Measurements from ENCODE around the gene TRAPPC2B.
"Not testable (repeated sequence)": the region's sequence is repeated elsewhere in the genome, so short reads cannot be mapped to it uniquely, and the experiment has no call there.

TRAPPC2B gene

GRCh38 chr19:57374647-57375046 is 11.3 kb downstream of the TRAPPC2B start:
- DNase-seq, result not testable (repeated sequence)

DNA sequence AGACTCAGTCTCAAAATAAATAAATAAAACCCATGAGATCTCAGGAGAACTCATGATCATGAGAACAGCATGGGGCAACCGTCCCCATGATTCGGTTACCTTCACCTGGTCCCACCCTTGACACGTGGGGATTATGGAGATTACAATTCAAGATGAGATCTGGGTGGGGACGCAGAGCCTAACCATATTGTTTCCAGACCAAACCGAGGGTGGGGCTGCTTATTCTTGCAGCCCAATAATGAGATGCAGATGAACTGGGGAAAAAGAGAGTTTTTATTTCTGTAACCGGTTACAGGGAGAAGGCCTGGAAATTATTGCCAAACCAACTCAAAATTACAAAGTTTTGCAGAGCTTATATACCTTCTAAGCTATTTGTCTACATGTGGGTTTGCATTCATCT is 12.8 kb downstream of the TRAPPC2B start:
- no peak for DNase-seq

- no peak for DNase-seq
Observed at GRCh38 chr19:57377498-57378146, 14.3 kb downstream of the TRAPPC2B start.

- no peak for DNase-seq
Observed at GRCh38 chr19:57380923-57381322, 17.6 kb downstream of the TRAPPC2B start.

DNA sequence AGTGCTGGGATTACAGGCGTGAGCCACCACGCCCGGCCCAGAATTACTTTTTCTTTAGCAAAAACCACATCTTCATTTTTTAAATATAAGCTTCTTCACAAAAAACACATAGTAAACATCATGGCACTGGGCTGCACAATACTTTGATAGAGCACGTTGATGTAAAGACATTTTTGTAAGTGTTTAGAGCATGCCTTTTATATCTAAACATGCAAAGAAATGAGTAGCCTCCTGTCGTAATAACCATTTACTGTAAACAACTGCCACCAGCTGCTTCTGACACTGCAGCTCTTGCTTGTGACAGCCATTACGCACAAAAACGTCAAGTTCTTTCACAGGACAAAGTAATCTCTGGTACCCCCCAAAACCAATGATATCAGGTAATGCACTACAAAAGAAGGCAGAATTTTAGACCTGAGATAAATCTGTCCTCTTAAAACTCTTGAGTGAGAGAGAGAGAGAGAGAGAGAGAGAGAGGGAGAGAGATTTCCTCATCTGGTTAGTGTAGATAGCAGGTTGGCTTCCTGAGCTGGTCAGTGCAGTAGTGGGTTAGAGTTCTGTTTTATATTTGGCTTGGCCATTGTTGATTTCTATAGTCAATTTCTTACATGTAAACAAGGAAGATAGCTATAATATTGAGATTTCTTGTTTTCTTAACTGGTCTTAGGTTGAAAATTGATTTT is 19.6 kb downstream of the TRAPPC2B start:
- no peak for DNase-seq

GRCh38 chr19:57389194-57389729 is 25.9 kb downstream of the TRAPPC2B start:
- DNase-seq, result no peak

GRCh38 chr19:57389730-57390598 is 26.6 kb downstream of the TRAPPC2B start, which contains the start of gene ZNF548:
Gene ZNF548, plus strand, starts transcription at chr19:57389854. Its CDS starts 246 bp downstream, at chr19:57390100.
- peak; percentile 95 for DNase-seq

GRCh38 chr19:57395710-57396109 is 32.4 kb downstream of the TRAPPC2B start:
- no peak for DNase-seq

DNA sequence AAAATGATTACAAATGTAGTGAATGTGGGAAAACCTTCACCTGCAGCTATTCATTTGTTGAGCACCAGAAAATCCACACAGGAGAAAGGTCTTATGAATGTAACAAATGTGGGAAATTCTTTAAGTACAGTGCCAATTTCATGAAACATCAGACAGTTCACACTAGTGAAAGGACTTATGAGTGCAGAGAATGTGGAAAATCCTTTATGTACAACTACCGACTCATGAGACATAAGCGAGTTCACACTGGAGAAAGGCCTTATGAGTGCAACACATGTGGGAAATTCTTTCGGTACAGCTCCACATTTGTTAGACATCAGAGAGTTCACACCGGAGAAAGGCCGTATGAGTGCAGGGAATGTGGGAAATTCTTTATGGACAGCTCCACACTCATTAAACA is 35.5 kb downstream of the TRAPPC2B start:
- no peak for DNase-seq

GRCh38 chr19:57403737-57404563 is 40.6 kb downstream of the TRAPPC2B start:
- DNase-seq, result no peak

GRCh38 chr19:57406516-57407123 is 43.3 kb downstream of the TRAPPC2B start:
- peak; percentile 75 for DNase-seq

GRCh38 chr19:57410877-57411671 is 47.7 kb downstream of the TRAPPC2B start, which contains the start of gene ZNF17:
Gene ZNF17, plus strand, starts transcription at chr19:57411161. Its CDS starts 2,455 bp downstream, at chr19:57413616.
- DNase-seq, result peak; percentile 95
